Loucy (cell line): ENCODE data around the gene IGFN1.

Experiments
- H2AFZ ChIP-seq: fragments of 200-600 bp; sonication (generic); 2 replicates; pipeline ENCODE4 v1.6.0; 2016; ENCODE audit warnings: antibody characterized with exemption, mild to moderate bottlenecking, low read length, moderate library complexity
- H3F3A ChIP-seq: fragments of 200-600 bp; 2 replicates; pipeline ENCODE4 v1.6.0; 2016; ENCODE audit warnings: antibody characterized with exemption, low read depth, mild to moderate bottlenecking
- H3K27me3 ChIP-seq: fragments of 200-600 bp; sonication (generic); 2 replicates; pipeline ENCODE4 v1.6.1; 2014; ENCODE audit warnings: low read length, mild to moderate bottlenecking; ENCODE audit not compliant: insufficient read depth, poor library complexity, severe bottlenecking
- H3K36me3 ChIP-seq: fragments of 200-600 bp; sonication (generic); 2 replicates; pipeline ENCODE4 v1.6.1; 2016; ENCODE audit warnings: low read length; ENCODE audit not compliant: insufficient read depth
- H3K4me1 ChIP-seq: fragments of 200-600 bp; sonication (generic); 2 replicates; pipeline ENCODE4 v1.5.1; 2014; ENCODE audit warnings: low read length, mild to moderate bottlenecking; ENCODE audit not compliant: insufficient read depth, poor library complexity, severe bottlenecking
- H3K4me2 ChIP-seq: fragments of 200-600 bp; sonication (generic); 2 replicates; pipeline ENCODE4 v1.6.0; 2014; ENCODE audit warnings: antibody characterized with exemption, low read length, low read depth, mild to moderate bottlenecking; ENCODE audit not compliant: poor library complexity, severe bottlenecking
- H3K4me3 ChIP-seq: fragments of 200-600 bp; sonication (generic); 2 replicates; pipeline ENCODE4 v1.5.1; 2014; ENCODE audit warnings: low read length, mild to moderate bottlenecking, mixed read lengths; ENCODE audit not compliant: poor library complexity, severe bottlenecking
- H3K79me2 ChIP-seq: fragments of 200-600 bp; sonication (generic); 2 replicates; pipeline ENCODE4 v1.6.1; 2014; ENCODE audit warnings: low read length; ENCODE audit not compliant: insufficient read depth
- H3K9ac ChIP-seq: fragments of 200-600 bp; sonication (generic); 2 replicates; pipeline ENCODE4 v1.6.0; 2014; ENCODE audit warnings: mild to moderate bottlenecking, low read depth, low read length, moderate library complexity; ENCODE audit not compliant: poor library complexity, severe bottlenecking
- H3K9me2 ChIP-seq: fragments of 200-600 bp; sonication (generic); replicated peaks from 2 replicates; pipeline ENCODE4 v1.6.1; 2016; ENCODE audit warnings: low read depth, low read length, mixed read lengths
- H3K9me3 ChIP-seq: fragments of 200-600 bp; sonication (generic); 2 replicates; pipeline ENCODE4 v1.6.1; 2014; ENCODE audit warnings: mild to moderate bottlenecking, antibody characterized with exemption, low read length, low read depth; ENCODE audit not compliant: insufficient read depth
- H4K20me1 ChIP-seq: fragments of 200-600 bp; sonication (generic); 2 replicates; pipeline ENCODE4 v1.6.0; 2014; ENCODE audit warnings: antibody characterized with exemption, low read length, mild to moderate bottlenecking; ENCODE audit not compliant: insufficient read depth, poor library complexity, severe bottlenecking
- EZH2phosphoT487 ChIP-seq: fragments of 200-600 bp; IDR thresholded peaks from 2 replicates; pipeline ENCODE4 v1.6.1; 2018; ENCODE audit warnings: antibody characterized with exemption, mild to moderate bottlenecking, moderate library complexity, borderline replicate concordance
- TF ChIP-seq, protein P1 (sequence below): fragments of 200-600 bp; sonication (generic); conservative IDR thresholded peaks from 2 replicates; pipeline ENCODE4 v1.5.1; 2014; ENCODE audit warnings: mild to moderate bottlenecking, antibody characterized with exemption, low read length

Gene IGFN1

DNA sequence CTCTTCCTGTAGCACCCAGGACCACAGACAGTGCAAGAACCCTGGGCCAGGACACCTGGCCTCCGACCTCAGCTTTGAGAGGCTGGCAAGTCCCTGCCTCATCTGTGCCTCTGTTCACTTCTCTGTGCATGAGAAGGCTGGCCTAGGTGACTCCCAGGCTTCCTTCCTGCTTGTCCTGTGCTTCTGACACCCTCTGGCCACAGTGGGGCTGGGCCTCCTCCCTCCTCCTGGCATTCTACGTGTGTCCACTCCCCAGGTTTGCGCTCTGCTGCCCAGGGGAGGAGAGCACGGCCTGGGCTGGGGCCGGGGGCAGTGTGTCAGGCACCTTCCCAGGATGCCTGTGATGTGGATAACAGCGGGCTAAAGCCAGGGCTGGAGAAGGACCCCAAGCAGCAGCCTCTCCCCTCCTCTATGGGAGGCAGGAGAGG lies 62.3 kb downstream of the IGFN1 start:
- H3K9me2 ChIP-seq = no peaks in the 10 kb centered on the region
- H3K79me2 ChIP-seq = no peaks in the 10 kb centered on the region
- H3K4me1 ChIP-seq = no peaks in the 10 kb centered on the region
- no peak overlapping the region for H3K4me3 ChIP-seq
- TF ChIP-seq, protein P1, sequence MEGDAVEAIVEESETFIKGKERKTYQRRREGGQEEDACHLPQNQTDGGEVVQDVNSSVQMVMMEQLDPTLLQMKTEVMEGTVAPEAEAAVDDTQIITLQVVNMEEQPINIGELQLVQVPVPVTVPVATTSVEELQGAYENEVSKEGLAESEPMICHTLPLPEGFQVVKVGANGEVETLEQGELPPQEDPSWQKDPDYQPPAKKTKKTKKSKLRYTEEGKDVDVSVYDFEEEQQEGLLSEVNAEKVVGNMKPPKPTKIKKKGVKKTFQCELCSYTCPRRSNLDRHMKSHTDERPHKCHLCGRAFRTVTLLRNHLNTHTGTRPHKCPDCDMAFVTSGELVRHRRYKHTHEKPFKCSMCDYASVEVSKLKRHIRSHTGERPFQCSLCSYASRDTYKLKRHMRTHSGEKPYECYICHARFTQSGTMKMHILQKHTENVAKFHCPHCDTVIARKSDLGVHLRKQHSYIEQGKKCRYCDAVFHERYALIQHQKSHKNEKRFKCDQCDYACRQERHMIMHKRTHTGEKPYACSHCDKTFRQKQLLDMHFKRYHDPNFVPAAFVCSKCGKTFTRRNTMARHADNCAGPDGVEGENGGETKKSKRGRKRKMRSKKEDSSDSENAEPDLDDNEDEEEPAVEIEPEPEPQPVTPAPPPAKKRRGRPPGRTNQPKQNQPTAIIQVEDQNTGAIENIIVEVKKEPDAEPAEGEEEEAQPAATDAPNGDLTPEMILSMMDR = no peak
- no peak for TF ChIP-seq EZH2phosphoT487
- no peaks in the 10 kb centered on the region for H3K27me3 ChIP-seq
- H3K9me3 ChIP-seq = no peaks in the 10 kb centered on the region
- no peaks in the 10 kb centered on the region for H3F3A ChIP-seq
- H4K20me1 ChIP-seq = no peaks in the 10 kb centered on the region
- no peak overlapping the region for H2AFZ ChIP-seq
- no peak overlapping the region for H3K4me2 ChIP-seq
- H3K36me3 ChIP-seq = no peaks in the 10 kb centered on the region
- no peak overlapping the region for H3K9ac ChIP-seq

DNA sequence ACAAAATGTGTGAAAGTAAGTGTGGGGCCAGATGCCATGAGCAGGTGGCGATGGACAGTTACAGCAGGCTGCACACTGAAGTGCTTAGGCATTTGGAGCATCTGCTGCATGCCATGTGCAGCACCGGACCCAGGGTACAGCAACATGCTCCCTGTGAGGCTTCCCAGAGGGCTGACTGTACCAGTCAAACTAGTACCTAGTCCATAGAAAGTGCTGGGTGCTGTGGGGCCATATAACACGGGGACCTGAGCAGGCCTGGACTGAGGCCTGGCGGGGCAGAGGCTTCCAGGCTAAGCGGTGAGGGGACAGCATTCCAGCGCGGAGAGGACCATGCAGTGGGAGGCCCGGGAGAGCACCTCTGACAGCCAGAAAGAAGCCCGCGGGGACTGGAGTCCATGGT lies 62.8 kb downstream of the IGFN1 start:
- TF ChIP-seq, protein P1 = no peak
- no peak overlapping the region for H3K4me2 ChIP-seq
- H3K9me2 ChIP-seq = no peaks in the 10 kb centered on the region
- no peaks in the 10 kb centered on the region for H3K36me3 ChIP-seq
- no peak overlapping the region for H2AFZ ChIP-seq
- H3K9ac ChIP-seq = no peak overlapping the region
- H3K4me1 ChIP-seq = no peaks in the 10 kb centered on the region
- H4K20me1 ChIP-seq = no peaks in the 10 kb centered on the region
- H3K4me3 ChIP-seq = no peak overlapping the region
- no peaks in the 10 kb centered on the region for H3F3A ChIP-seq
- no peaks in the 10 kb centered on the region for H3K27me3 ChIP-seq
- no peaks in the 10 kb centered on the region for H3K9me3 ChIP-seq
- no peaks in the 10 kb centered on the region for H3K79me2 ChIP-seq

- no peaks in the 10 kb centered on the region for H3K36me3 ChIP-seq
- no peaks in the 10 kb centered on the region for H3F3A ChIP-seq
- H3K27me3 ChIP-seq = no peaks in the 10 kb centered on the region
- H3K4me1 ChIP-seq = no peaks in the 10 kb centered on the region
- H3K4me2 ChIP-seq = no peak overlapping the region
- no peaks in the 10 kb centered on the region for H3K9me2 ChIP-seq
- H2AFZ ChIP-seq = no peak overlapping the region
- no peak for TF ChIP-seq EZH2phosphoT487
- TF ChIP-seq, protein P1 = no peak
- H4K20me1 ChIP-seq = no peaks in the 10 kb centered on the region
- H3K9ac ChIP-seq = no peak overlapping the region
- no peak overlapping the region for H3K4me3 ChIP-seq
- H3K9me3 ChIP-seq = no peaks in the 10 kb centered on the region
- no peaks in the 10 kb centered on the region for H3K79me2 ChIP-seq
These were observed 63.4 kb downstream of the IGFN1 start for GRCh38 chr1:201253906-201254624.
